Testis (tissue), 3 donors: ENCODE data around the gene VPS11. TPM values are rescaled to one million over a fixed set of nuclear protein-coding genes. Genes with fewer than 3 reads are reported as not detected.

Source experiments
- DNase-seq: peaks from one replicate; pipeline ENCODE4 v3.0.0-alpha.2; 2019
- H3K27ac ChIP-seq, 2 donors: fragments of 200-600 bp; sonication (generic); one replicate each; pipeline ENCODE4 v1.5.1; 2019
- H3K27me3 ChIP-seq: fragments of 200-600 bp; sonication (generic); one replicate; pipeline ENCODE4 v1.5.1; 2019
- H3K36me3 ChIP-seq: fragments of 200-600 bp; sonication (generic); one replicate; pipeline ENCODE4 v1.5.1; 2017; ENCODE audit warnings: low read depth; ENCODE audit errors: missing control alignments
- H3K4me1 ChIP-seq: fragments of 200-600 bp; sonication (generic); one replicate; pipeline ENCODE4 v1.5.1; 2019
- H3K4me3 ChIP-seq, 2 donors: fragments of 200-600 bp; sonication (generic); one replicate each; pipeline ENCODE4 v1.5.1; 2017 to 2019
- H3K9me3 ChIP-seq: fragments of 200-600 bp; sonication (generic); one replicate; pipeline ENCODE4 v1.5.1; 2017
- CTCF ChIP-seq, 3 experiments: fragments of 450-650 bp in 2 of 3; fragments of 200-600 bp in 1 of 3; sonication (generic) in 1 of 3; IDR thresholded peaks; one replicate each; pipeline ENCODE4 v1.5.1; 2016 to 2019; ENCODE audit warnings: antibody characterized with exemption in 3 of 3, mild to moderate bottlenecking in 2 of 3, moderate library complexity in 1 of 3
- POLR2A ChIP-seq: fragments of 450-650 bp; IDR thresholded peaks from one replicate; pipeline ENCODE4 v1.6.1; 2017; ENCODE audit warnings: antibody characterized with exemption, mild to moderate bottlenecking, moderate library complexity
- WGBS, 2 donors: methylation state at CpG; one replicate each; pipeline ENCODE4 v1.1.5; 2018; 5-methylcytosine and 5-hydroxymethylcytosine counted together
- intact Hi-C: fragments of 100-400 bp; cut with DNase I; formaldehyde crosslinking; loops from one replicate; pipeline ENCODE4 v1.15.1; 2023; ENCODE audit warnings: low total_unique reads
- polyA plus RNA-seq: library from polyadenylated mRNA; stranded (reverse); fragments of 350-450 nt; fragmentation: Illumina TruSeq; extraction: RNeasy Lipid Tissue Mini Kit (QIAGEN cat#74804); gene quantifications from one replicate; pipeline ENCODE4 v1.2.3, GENCODE V29; 2014; ENCODE audit warnings: low read depth, low replicate concordance; ENCODE audit not compliant: insufficient read depth
- total RNA-seq, 2 donors: library from RNA; depleted of rRNA; stranded (reverse); fragments of >200 nt; gene quantifications; one replicate each; pipeline ENCODE4 v1.2.3, GENCODE V29; 2016

The VPS11 gene
- total and polyA plus RNA-seq, 3 donors from 2014 or later, result 50.7 to 60.5 (median 56.7) TPM

GRCh38 chr11:119065369-119065768 is 2.2 kb upstream of the VPS11 start:
- intact Hi-C loops, result no loop called here
- H3K4me1 ChIP-seq, result peaks cover 10% of the 10 kb centered on the region
- 77 to 79% methylated on average over 4 of the region's 4 CpGs for WGBS, 2 donors

GRCh38 chr11:119077839-119078238 is 10.2 kb downstream of the VPS11 start:
- Histone ChIP-seq H3K27me3 (no peaks in the 10 kb centered on the region), H3K36me3 (no peaks in the 10 kb centered on the region), H3K4me1 (peaks cover 10% of the 10 kb centered on the region), H3K4me3 (no peak overlapping the region), H3K9me3 (no peaks in the 10 kb centered on the region), H3K27ac (no peak overlapping the region)
- TF ChIP-seq POLR2A, result no peak
- no peak for TF ChIP-seq CTCF (IDR thresholded peaks at IDR 0.05)
- no peak for DNase-seq
- 94 to 97% methylated on average over 11 of the region's 11 CpGs for WGBS, 2 donors
- intact Hi-C loops, result no loop called here

More at GRCh38 chr11:119065369-119065768, 2.2 kb upstream of the VPS11 start:
- Histone ChIP-seq H3K27me3 (no peaks in the 10 kb centered on the region), H3K4me3 (no peak overlapping the region), H3K36me3 (no peaks in the 10 kb centered on the region), H3K27ac (no peak overlapping the region), H3K9me3 (no peaks in the 10 kb centered on the region)
- DNase-seq, result peak; percentile 43
- TF ChIP-seq POLR2A (no peak), CTCF (IDR thresholded peaks at IDR 0.05) (peak in 1 of 3 experiments; percentile 20)

- no peaks in the 10 kb centered on the region for H3K9me3 ChIP-seq
- no peaks in the 10 kb centered on the region for H3K36me3 ChIP-seq
- peaks cover 10% of the 10 kb centered on the region for H3K4me1 ChIP-seq
- WGBS, 2 donors, result 91% methylated on average over 19 of the region's 19 CpGs
- intact Hi-C loops, result no loop called here
- H3K27ac ChIP-seq, result no peak overlapping the region
- no peak for DNase-seq
- no peak overlapping the region for H3K4me3 ChIP-seq
- H3K27me3 ChIP-seq, result no peaks in the 10 kb centered on the region
- no peak for TF ChIP-seq POLR2A
- TF ChIP-seq CTCF (IDR thresholded peaks at IDR 0.05), result no peak
Observed at GRCh38 chr11:119078675-119079420, 11.2 kb downstream of the VPS11 start.

- no peaks in the 10 kb centered on the region for H3K9me3 ChIP-seq
- H3K27ac ChIP-seq, result peak overlapping the region; percentile 41 to 71
- peak; percentile 79 for DNase-seq
- TF ChIP-seq CTCF (IDR thresholded peaks at IDR 0.05) (no peak), POLR2A (no peak)
- intact Hi-C loops, result no loop called here
- WGBS, 2 donors, result 52 to 61% methylated on average over 5 to 7 of the region's 7 CpGs
- H3K4me1 ChIP-seq, result peaks cover 20% of the 10 kb centered on the region
- H3K27me3 ChIP-seq, result no peaks in the 10 kb centered on the region
- no peaks in the 10 kb centered on the region for H3K36me3 ChIP-seq
- no peak overlapping the region for H3K4me3 ChIP-seq
Observed at GRCh38 chr11:119081682-119082260, 14.2 kb downstream of the VPS11 start.
